HepG2 (cell line): ENCODE measurements around the gene FHIT. TPM values are rescaled to one million over a fixed set of nuclear protein-coding genes. Genes with fewer than 3 reads are reported as not detected.

Experiments used
- AGO2 ChIP-seq: fragments of 200-400 bp; formaldehyde crosslinking; optimal IDR thresholded peaks from 2 replicates; pipeline ENCODE3; 2017; ENCODE audit warnings: mild to moderate bottlenecking, low read depth, low read length, moderate library complexity
- ATF1 ChIP-seq: IDR thresholded peaks from 2 replicates; pipeline ENCODE4 v1.6.1; 2016; ENCODE audit warnings: mild to moderate bottlenecking, control low read depth
- ATF3 ChIP-seq: sonication (generic); formaldehyde crosslinking; IDR thresholded peaks from 2 replicates; pipeline ENCODE4 v1.4.0; 2020; ENCODE audit warnings: missing genetic modification reagents
- DPF2 ChIP-seq: sonication (generic); formaldehyde crosslinking; IDR thresholded peaks from 2 replicates; pipeline ENCODE4 v1.4.0; 2020; ENCODE audit warnings: mild to moderate bottlenecking, low read depth, missing genetic modification reagents, borderline replicate concordance
- FOSL2 ChIP-seq: sonication (generic); formaldehyde crosslinking; IDR thresholded peaks from 2 replicates; pipeline ENCODE4 v1.4.0; 2020; ENCODE audit warnings: missing genetic modification reagents
- FOXK1 ChIP-seq: sonication (generic); formaldehyde crosslinking; IDR thresholded peaks from 2 replicates; pipeline ENCODE4 v1.4.0; 2020; ENCODE audit warnings: low read depth, missing genetic modification reagents, borderline replicate concordance
- FOXO4 ChIP-seq: sonication (generic); formaldehyde crosslinking; conservative IDR thresholded peaks from 2 replicates; pipeline ENCODE4 v1.8.1; 2023; ENCODE audit warnings: missing genetic modification reagents
- GFI1 ChIP-seq: sonication (generic); formaldehyde crosslinking; IDR thresholded peaks from 2 replicates; pipeline ENCODE4 v1.5.0; 2020; ENCODE audit warnings: missing genetic modification reagents, mild to moderate bottlenecking, borderline replicate concordance
- KDM3A ChIP-seq: IDR thresholded peaks from 2 replicates; pipeline ENCODE4 v1.6.1; 2018; ENCODE audit warnings: low read depth, missing compliant biosample characterization
- NFIB ChIP-seq: sonication (generic); formaldehyde crosslinking; IDR thresholded peaks from 2 replicates; pipeline ENCODE4 v1.9.0; 2021; ENCODE audit warnings: missing genetic modification reagents, mild to moderate bottlenecking, borderline replicate concordance
- PPARG ChIP-seq: conservative IDR thresholded peaks from 2 replicates; pipeline ENCODE4 v1.6.1; 2016; ENCODE audit warnings: missing biosample characterization, missing genetic modification reagents
- RBAK ChIP-seq: sonication (generic); formaldehyde crosslinking; IDR thresholded peaks from 2 replicates; pipeline ENCODE4 v1.5.1; 2020; ENCODE audit warnings: mild to moderate bottlenecking, missing genetic modification reagents
- RCOR2 ChIP-seq: IDR thresholded peaks from 2 replicates; pipeline ENCODE4 v1.6.1; 2016; ENCODE audit warnings: missing biosample characterization, missing genetic modification reagents
- RFX1 ChIP-seq: fragments of 450-650 bp; IDR thresholded peaks from 2 replicates; pipeline ENCODE4 v1.6.1; 2017
- SIX1 ChIP-seq: sonication (generic); formaldehyde crosslinking; IDR thresholded peaks from 2 replicates; pipeline ENCODE4 v1.4.0; 2020; ENCODE audit warnings: missing genetic modification reagents, borderline replicate concordance
- SP5 ChIP-seq: IDR thresholded peaks from 2 replicates; pipeline ENCODE4 v1.6.1; 2016; ENCODE audit warnings: low read depth, borderline replicate concordance
- TERF1 ChIP-seq: sonication (generic); formaldehyde crosslinking; IDR thresholded peaks from 2 replicates; pipeline ENCODE4 v1.8.0; 2022; ENCODE audit warnings: mild to moderate bottlenecking, missing genetic modification reagents, moderate library complexity
- THRA ChIP-seq: sonication (generic); formaldehyde crosslinking; IDR thresholded peaks from 2 replicates; pipeline ENCODE4 v1.4.0; 2020; ENCODE audit warnings: missing genetic modification reagents, borderline replicate concordance
- TRIM24 ChIP-seq: sonication (generic); formaldehyde crosslinking; IDR thresholded peaks from 2 replicates; pipeline ENCODE4 v1.8.0; 2022; ENCODE audit warnings: mild to moderate bottlenecking, missing genetic modification reagents
- U2AF1 ChIP-seq: fragments of 200-400 bp; formaldehyde crosslinking; optimal IDR thresholded peaks from 2 replicates; pipeline ENCODE3; 2017; ENCODE audit warnings: mild to moderate bottlenecking, low read depth, low read length
- ZBTB49 ChIP-seq: sonication (generic); formaldehyde crosslinking; IDR thresholded peaks from 2 replicates; pipeline ENCODE4 v1.4.0; 2020; ENCODE audit warnings: missing genetic modification reagents, borderline replicate concordance
- ZNF124 ChIP-seq: sonication (generic); formaldehyde crosslinking; IDR thresholded peaks from 2 replicates; pipeline ENCODE4 v1.4.0; 2020; ENCODE audit warnings: missing genetic modification reagents
- ZNF205 ChIP-seq: IDR thresholded peaks from 2 replicates; pipeline ENCODE4 v1.6.1; 2018; ENCODE audit warnings: missing biosample characterization, missing genetic modification reagents
- ZNF556 ChIP-seq: sonication (generic); formaldehyde crosslinking; IDR thresholded peaks from 2 replicates; pipeline ENCODE4 v1.4.0; 2020; ENCODE audit warnings: mild to moderate bottlenecking, missing genetic modification reagents, borderline replicate concordance
- ZNF704 ChIP-seq: sonication (generic); formaldehyde crosslinking; IDR thresholded peaks from 2 replicates; pipeline ENCODE4 v1.8.1; 2023; ENCODE audit warnings: mild to moderate bottlenecking, inconsistent platforms, moderate library complexity, missing genetic modification reagents, borderline replicate concordance
- polyA plus RNA-seq, 8 experiments: library from polyadenylated mRNA; depleted of rRNA in 3 of 8; stranded (reverse) in 7 of 8; unstranded in 1 of 8; fragments of >200 nt; fragmentation: Illumina TruSeq in 4 of 8; extraction: Trizol in 4 of 8; gene quantifications; 2 replicates each; pipeline versions ENCODE4 v1.2.1 to v1.2.3, GENCODE V29; 2011 to 2016; ENCODE audit warnings: low read depth in 4 of 8, missing spikeins in 1 of 8, mixed read lengths in 1 of 8; ENCODE audit not compliant: insufficient read depth in 1 of 8
- total RNA-seq, 5 experiments: library from RNA; depleted of rRNA; stranded (reverse); fragments of >200 nt; fragmentation: Illumina TruSeq; extraction: Trizol; gene quantifications; 2 replicates each; pipeline ENCODE4 v1.2.3, GENCODE V29; 2016; ENCODE audit warnings: low read depth in 1 of 5

The FHIT gene
- total and polyA plus RNA-seq, 2 of the 13 experiments (the other 11 are each of a cell fraction or from before 2014, with no cell fraction given) = 4.0 to 4.6 TPM

- TF ChIP-seq GFI1 (no peak), RBAK (CRISPR knock-in tag) (no peak), U2AF1 (no peak), ATF3 (CRISPR knock-in tag) (no peak), AGO2 (no peak), DPF2 (CRISPR knock-in tag) (no peak), SIX1 (CRISPR knock-in tag) (no peak), THRA (CRISPR knock-in tag) (no peak; the same call in 1 of the 2 replicates), SP5 (CRISPR knock-in tag) (no peak), TRIM24 (CRISPR knock-in tag) (no peak), ZNF556 (CRISPR knock-in tag) (no peak), FOXO4 (CRISPR knock-in tag) (no peak), RFX1 (no peak), NFIB (CRISPR knock-in tag) (no peak), ZNF205 (CRISPR knock-in tag) (no peak), TERF1 (CRISPR knock-in tag) (no peak), ZNF704 (CRISPR knock-in tag) (no peak), PPARG (CRISPR knock-in tag) (peak; percentile 89), ZBTB49 (CRISPR knock-in tag) (no peak), RCOR2 (no peak), ATF1 (CRISPR knock-in tag) (no peak), FOXK1 (CRISPR knock-in tag) (peak; percentile 29; the same call in 1 of the 2 replicates), ZNF124 (CRISPR knock-in tag) (no peak), KDM3A (CRISPR knock-in tag) (no peak), FOSL2 (CRISPR knock-in tag) (peak; percentile 51)
These were observed 190.8 kb downstream of the FHIT start (continued) for GRCh38 chr3:61060411-61060861.
